Small intestine (tissue), 7 donors: ENCODE data around the gene HSF2BP. TPM values are rescaled to one million over a fixed set of nuclear protein-coding genes. Genes with fewer than 3 reads are reported as not detected.
"Not testable (repeated sequence)": the region's sequence is repeated elsewhere in the genome, so short reads cannot be mapped to it uniquely, and the experiment has no call there.

Experiments
- DNase-seq, 2 donors: peaks; one replicate each; pipeline versions ENCODE4 v3.0.0 to v3.0.0-alpha.2; 2013
- FAIRE-seq: peaks from 2 replicates; lab custom pipeline; 2012; peaks lifted over from hg19 to GRCh38; lab: Jason Lieb, UNC
- H3K27ac ChIP-seq, 3 donors: one replicate each; pipeline ENCODE4 v1.5.1; 2013; ENCODE audit warnings: low read length in 2 of 3, mild to moderate bottlenecking in 2 of 3, control low read depth in 1 of 3, inconsistent platforms in 1 of 3, low read depth in 1 of 3, moderate library complexity in 1 of 3
- H3K27me3 ChIP-seq, 3 donors: one replicate each; pipeline ENCODE4 v1.6.1; 2013; ENCODE audit warnings: low read length in 3 of 3, inconsistent platforms in 1 of 3; ENCODE audit not compliant: control insufficient read depth in 3 of 3, insufficient read depth in 3 of 3
- H3K36me3 ChIP-seq, 3 donors: one replicate each; pipeline ENCODE4 v1.6.1; 2013; ENCODE audit warnings: low read length in 3 of 3, inconsistent platforms in 1 of 3, low read depth in 1 of 3, mild to moderate bottlenecking in 1 of 3, moderate library complexity in 1 of 3; ENCODE audit not compliant: control insufficient read depth in 3 of 3, insufficient read depth in 2 of 3
- H3K4me1 ChIP-seq, 3 donors: one replicate each; pipeline ENCODE4 v1.6.1; 2013; ENCODE audit warnings: low read length in 2 of 3, inconsistent platforms in 1 of 3, low read depth in 1 of 3, mild to moderate bottlenecking in 1 of 3, moderate library complexity in 1 of 3; ENCODE audit not compliant: control insufficient read depth in 3 of 3, insufficient read depth in 2 of 3
- H3K4me3 ChIP-seq, 3 donors: one replicate each; pipeline ENCODE4 v1.5.1; 2013; ENCODE audit warnings: low read length in 3 of 3, control low read depth in 1 of 3, inconsistent platforms in 1 of 3, low read depth in 1 of 3, mild to moderate bottlenecking in 1 of 3, moderate library complexity in 1 of 3
- H3K9me3 ChIP-seq, 2 donors: one replicate each; pipeline ENCODE4 v1.6.1; 2013; ENCODE audit warnings: low read depth in 1 of 2, low read length in 1 of 2; ENCODE audit not compliant: control insufficient read depth in 2 of 2, insufficient read depth in 1 of 2
- WGBS, 3 donors: extraction: QIAGEN DNeasy Blood & Tissue Kit; methylation state at CpG; one replicate each; pipeline ENCODE4 v1.1.7; 2013; 5-methylcytosine and 5-hydroxymethylcytosine counted together
- polyA plus RNA-seq, 4 donors: library from polyadenylated mRNA; stranded (reverse) in 3 of 4; unstranded in 1 of 4; fragments of 200-250 nt in 3 of 4; fragments of 120-200 nt in 1 of 4; gene quantifications; one replicate each; pipeline versions ENCODE4 v1.2.1 to v1.2.3, GENCODE V29; 2013
- donor health status: healthy with polysubstance abuse.
- donor health status: control.
- donor health status: control.
- donor health status: Bipolar disorder and iron deficiency.
- donor health status: healthy.

Gene HSF2BP
- polyA plus RNA-seq, 4 donors, result 0.22 to 0.78 (median 0.49) TPM; not detected in 1

GRCh38 chr21:43699492-43699777 lies 40.1 kb upstream of the HSF2BP start:
- WGBS, 3 donors, result 90 to 95% (median 94%) methylated on average over 5 of the region's 5 CpGs
- Histone ChIP-seq H3K36me3 (peaks cover 0 to 15% (median 0%) of the 10 kb centered on the region in 3 donors), H3K4me1 (peaks cover 0 to 24% (median 2%) of the 10 kb centered on the region in 3 donors)
- H3K27ac ChIP-seq, DNase-seq, FAIRE-seq, H3K9me3 ChIP-seq, H3K27me3 ChIP-seq, H3K4me3 ChIP-seq: not testable (repeated sequence)

- H3K4me3 ChIP-seq, result no peak overlapping the region
- no peak overlapping the region for H3K27ac ChIP-seq
- peaks cover 0 to 16% (median 2%) of the 10 kb centered on the region in 3 donors for H3K4me1 ChIP-seq
- FAIRE-seq, result no peak
- no peaks in the 10 kb centered on the region for H3K27me3 ChIP-seq
- H3K36me3 ChIP-seq, result peaks cover 0 to 29% (median 4%) of the 10 kb centered on the region in 3 donors
- no peak for DNase-seq
- no peaks in the 10 kb centered on the region for H3K9me3 ChIP-seq
- 85 to 88% (median 88%) methylated on average over 11 of the region's 11 CpGs for WGBS, 3 donors
Observed at GRCh38 chr21:43697758-43698643, 38.7 kb upstream of the HSF2BP start.

GRCh38 chr21:43696214-43696613 lies 36.9 kb upstream of the HSF2BP start:
- H3K27me3 ChIP-seq, result no peaks in the 10 kb centered on the region
- H3K4me1 ChIP-seq, result peaks cover 0 to 6% (median 0%) of the 10 kb centered on the region in 3 donors
- H3K4me3 ChIP-seq, result no peak overlapping the region
- H3K36me3 ChIP-seq, result peaks cover 3 to 43% (median 4%) of the 10 kb centered on the region in 3 donors
- no peak for DNase-seq
- no peak for FAIRE-seq
- no peak overlapping the region for H3K27ac ChIP-seq
- 90 to 96% (median 93%) methylated on average over 17 of the region's 17 CpGs for WGBS, 3 donors
- H3K9me3 ChIP-seq, result no peaks in the 10 kb centered on the region

DNA sequence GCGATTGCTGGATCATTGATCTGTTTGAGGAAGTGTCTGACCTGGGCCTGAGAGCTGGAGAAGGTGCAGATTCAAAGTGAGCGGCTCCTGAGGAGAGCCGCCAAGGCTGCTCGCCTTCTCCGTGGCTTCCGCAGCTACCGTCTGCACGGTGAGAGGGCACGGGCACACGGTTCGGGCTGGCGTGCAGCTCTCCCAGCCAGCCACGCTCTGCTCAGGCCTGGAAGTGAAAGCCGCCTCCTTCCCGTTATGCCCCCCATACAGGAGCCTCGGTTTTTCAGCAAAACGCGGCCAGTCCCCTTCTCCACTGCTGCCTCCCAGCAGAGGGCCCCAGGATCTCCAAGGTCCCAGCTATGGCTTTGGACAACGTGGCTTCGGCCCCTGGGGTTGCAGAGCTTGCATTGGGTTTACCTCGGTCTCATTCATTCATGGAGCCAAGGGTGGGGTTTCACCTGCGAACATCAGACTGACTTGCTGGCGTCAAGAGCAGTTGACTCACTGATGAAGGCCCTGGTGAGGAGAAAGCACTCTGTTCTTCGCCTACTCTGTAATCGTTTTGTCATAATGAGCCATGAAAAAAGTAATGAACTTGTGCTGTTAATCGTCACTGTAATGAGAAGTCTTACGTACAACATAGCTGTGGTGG lies 35.3 kb upstream of the HSF2BP start:
- no peaks in the 10 kb centered on the region for H3K27me3 ChIP-seq
- no peaks in the 10 kb centered on the region for H3K9me3 ChIP-seq
- no peak for DNase-seq
- WGBS, 3 donors, result 92 to 93% (median 92%) methylated on average over 25 to 27 of the region's 27 CpGs
- no peak for FAIRE-seq
- H3K36me3 ChIP-seq, result peaks cover 3 to 60% (median 4%) of the 10 kb centered on the region in 3 donors
- no peak overlapping the region for H3K4me3 ChIP-seq
- H3K4me1 ChIP-seq, result peaks cover 0 to 6% (median 0%) of the 10 kb centered on the region in 3 donors
- H3K27ac ChIP-seq, result no peak overlapping the region

GRCh38 chr21:43693981-43694380 lies 34.7 kb upstream of the HSF2BP start:
- no peak for DNase-seq

DNA sequence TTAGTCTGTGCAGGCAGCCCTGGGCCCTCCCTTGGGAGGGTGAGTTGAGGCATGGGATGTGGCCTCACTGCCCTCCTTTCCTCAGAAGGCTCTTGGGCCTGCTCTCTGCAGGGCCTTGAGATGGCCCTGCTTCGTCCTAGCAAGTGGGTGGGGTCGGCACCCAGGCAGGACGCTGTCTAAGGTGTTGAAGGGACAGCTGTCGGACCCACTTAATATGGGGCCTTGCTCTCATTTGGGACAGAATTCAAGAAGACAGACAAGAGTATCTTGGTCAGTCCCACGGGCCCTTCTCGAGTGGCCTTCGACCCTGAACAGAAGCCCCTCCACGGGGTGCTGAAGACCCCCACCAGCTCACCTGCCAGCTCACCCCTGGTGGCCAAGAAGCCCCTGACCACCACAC lies 33.7 kb upstream of the HSF2BP start:
- 92 to 94% (median 93%) methylated on average over 8 of the region's 8 CpGs for WGBS, 3 donors
- Histone ChIP-seq H3K4me1 (no peaks in the 10 kb centered on the region), H3K27ac (no peak overlapping the region), H3K27me3 (no peaks in the 10 kb centered on the region), H3K4me3 (no peak overlapping the region), H3K9me3 (no peaks in the 10 kb centered on the region), H3K36me3 (peaks cover 7 to 76% (median 11%) of the 10 kb centered on the region in 3 donors)
- FAIRE-seq (no peak), DNase-seq (no peak)

More at GRCh38 chr21:43693981-43694380, 34.7 kb upstream of the HSF2BP start:
- H3K9me3 ChIP-seq, result no peaks in the 10 kb centered on the region
- no peak for FAIRE-seq
- no peak overlapping the region for H3K27ac ChIP-seq
- no peak overlapping the region for H3K4me3 ChIP-seq
- H3K4me1 ChIP-seq, result peaks cover 0 to 3% (median 0%) of the 10 kb centered on the region in 3 donors
- 93 to 96% (median 95%) methylated on average over 23 of the region's 23 CpGs for WGBS, 3 donors
- H3K36me3 ChIP-seq, result peaks cover 3 to 66% (median 4%) of the 10 kb centered on the region in 3 donors
- H3K27me3 ChIP-seq, result no peaks in the 10 kb centered on the region

DNA sequence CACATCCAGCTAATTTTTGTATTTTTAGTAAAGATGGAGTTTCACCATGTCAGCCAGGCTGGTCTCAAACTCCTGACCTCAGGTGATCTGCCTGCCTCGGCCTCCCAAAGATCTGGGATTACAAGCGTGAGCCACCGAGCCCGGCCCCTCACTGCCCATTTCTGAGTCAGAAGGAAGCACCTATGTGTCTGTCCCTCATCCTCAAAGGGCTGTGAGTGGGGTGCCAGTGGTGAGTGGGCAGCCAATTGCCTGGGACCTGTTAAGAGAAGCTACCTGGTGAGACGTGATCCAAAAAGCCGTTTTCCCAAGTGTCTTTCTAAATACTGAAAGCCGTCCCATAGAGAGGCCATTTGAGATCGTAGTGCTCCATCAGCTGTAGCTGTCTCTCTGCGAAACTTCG lies 32.5 kb upstream of the HSF2BP start:
- Histone ChIP-seq H3K4me1 (no peaks in the 10 kb centered on the region), H3K36me3 (peaks cover 9 to 88% (median 14%) of the 10 kb centered on the region in 3 donors), H3K27ac (no peak overlapping the region), H3K27me3 (no peaks in the 10 kb centered on the region), H3K9me3 (no peaks in the 10 kb centered on the region), H3K4me3 (no peak overlapping the region)
- DNase-seq (no peak), FAIRE-seq (no peak)
- WGBS, 3 donors, result 88 to 97% (median 96%) methylated on average over 10 of the region's 10 CpGs

GRCh38 chr21:43691086-43691795 lies 32.0 kb upstream of the HSF2BP start:
- no peak for DNase-seq
- Histone ChIP-seq H3K36me3 (peaks cover 9 to 88% (median 16%) of the 10 kb centered on the region in 3 donors), H3K9me3 (no peaks in the 10 kb centered on the region), H3K27ac (no peak overlapping the region), H3K4me3 (no peak overlapping the region), H3K4me1 (no peaks in the 10 kb centered on the region), H3K27me3 (no peaks in the 10 kb centered on the region)
- no peak for FAIRE-seq
- WGBS, 3 donors, result 95 to 96% (median 96%) methylated on average over 25 of the region's 25 CpGs
